PC-3 (cell line): ENCODE measurements around the gene ZNF43.

ENCODE experiments used
- EZH2 ChIP-seq: fragments of 300-600 bp; sonication (generic); IDR thresholded peaks from one replicate; pipeline ENCODE4 v1.6.1; 2017; ENCODE audit warnings: antibody characterized with exemption, mild to moderate bottlenecking, low read length; ENCODE audit not compliant: unreplicated experiment
- EZH2phosphoT487 ChIP-seq: fragments of 300-600 bp; sonication (generic); IDR thresholded peaks from 2 replicates; pipeline ENCODE4 v1.6.1; 2018; ENCODE audit warnings: mild to moderate bottlenecking, antibody characterized with exemption, low read length, borderline replicate concordance
- TF ChIP-seq, protein P1 (sequence below): fragments of 300-600 bp; sonication (generic); conservative IDR thresholded peaks from 2 replicates; pipeline ENCODE4 v1.5.1; 2017; ENCODE audit warnings: antibody characterized with exemption, low read depth, mild to moderate bottlenecking, low read length

- TF ChIP-seq, protein P1, sequence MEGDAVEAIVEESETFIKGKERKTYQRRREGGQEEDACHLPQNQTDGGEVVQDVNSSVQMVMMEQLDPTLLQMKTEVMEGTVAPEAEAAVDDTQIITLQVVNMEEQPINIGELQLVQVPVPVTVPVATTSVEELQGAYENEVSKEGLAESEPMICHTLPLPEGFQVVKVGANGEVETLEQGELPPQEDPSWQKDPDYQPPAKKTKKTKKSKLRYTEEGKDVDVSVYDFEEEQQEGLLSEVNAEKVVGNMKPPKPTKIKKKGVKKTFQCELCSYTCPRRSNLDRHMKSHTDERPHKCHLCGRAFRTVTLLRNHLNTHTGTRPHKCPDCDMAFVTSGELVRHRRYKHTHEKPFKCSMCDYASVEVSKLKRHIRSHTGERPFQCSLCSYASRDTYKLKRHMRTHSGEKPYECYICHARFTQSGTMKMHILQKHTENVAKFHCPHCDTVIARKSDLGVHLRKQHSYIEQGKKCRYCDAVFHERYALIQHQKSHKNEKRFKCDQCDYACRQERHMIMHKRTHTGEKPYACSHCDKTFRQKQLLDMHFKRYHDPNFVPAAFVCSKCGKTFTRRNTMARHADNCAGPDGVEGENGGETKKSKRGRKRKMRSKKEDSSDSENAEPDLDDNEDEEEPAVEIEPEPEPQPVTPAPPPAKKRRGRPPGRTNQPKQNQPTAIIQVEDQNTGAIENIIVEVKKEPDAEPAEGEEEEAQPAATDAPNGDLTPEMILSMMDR: no peak
- TF ChIP-seq EZH2phosphoT487 (no peak), EZH2 (no peak)
These were observed 68.7 kb downstream of the ZNF43 start, which contains the start of gene ZNF100 for GRCh38 chr19:21767065-21767800.
